GM23338 (cell line): Measurements from ENCODE around the gene GTPBP1. TPM values are rescaled to one million over a fixed set of nuclear protein-coding genes. Genes with fewer than 3 reads are reported as not detected.

ENCODE experiments used
- ATAC-seq: fragments of 200-7000 bp; cut with Tn5 transposase; 3 replicates; pipeline ENCODE4 v1.9.1; 2020
- DNase-seq: peaks from one replicate; pipeline ENCODE4 v3.0.0-alpha.2; 2015; ENCODE audit warnings: low spot score
- H2AFZ ChIP-seq: fragments of 200-600 bp; sonication (generic); 2 replicates; pipeline ENCODE4 v1.8.0; 2016; ENCODE audit warnings: antibody characterized with exemption, mild to moderate bottlenecking, moderate library complexity
- H3F3A ChIP-seq: fragments of 200-600 bp; sonication (generic); replicated peaks from 2 replicates; pipeline ENCODE4 v1.8.0; 2017; ENCODE audit warnings: antibody characterized with exemption, mixed run types, low read depth
- H3K27ac ChIP-seq: fragments of 200-600 bp; sonication (generic); 2 replicates; pipeline ENCODE4 v1.6.1; 2016; ENCODE audit warnings: low read depth
- H3K27me3 ChIP-seq: fragments of 200-600 bp; sonication (generic); 2 replicates; pipeline ENCODE4 v1.8.0; 2016; ENCODE audit warnings: mild to moderate bottlenecking, mixed run types, moderate library complexity; ENCODE audit not compliant: insufficient read depth
- H3K36me3 ChIP-seq: fragments of 200-600 bp; sonication (generic); 2 replicates; pipeline ENCODE4 v1.8.0; 2016; ENCODE audit warnings: mild to moderate bottlenecking; ENCODE audit not compliant: insufficient read depth
- H3K4me1 ChIP-seq: fragments of 200-600 bp; sonication (generic); 2 replicates; pipeline ENCODE4 v1.8.0; 2016; ENCODE audit warnings: mild to moderate bottlenecking, moderate library complexity; ENCODE audit not compliant: insufficient read depth
- H3K4me2 ChIP-seq: fragments of 200-600 bp; sonication (generic); 2 replicates; pipeline ENCODE4 v1.7.1; 2017; ENCODE audit warnings: mixed run types
- H3K4me3 ChIP-seq: fragments of 200-600 bp; sonication (generic); 2 replicates; pipeline ENCODE4 v1.6.1; 2016; ENCODE audit warnings: mixed run types
- H3K79me2 ChIP-seq: fragments of 200-600 bp; sonication (generic); replicated peaks from 2 replicates; pipeline ENCODE4 v1.8.0; 2017; ENCODE audit warnings: mild to moderate bottlenecking; ENCODE audit not compliant: insufficient read depth
- H3K9me2 ChIP-seq: fragments of 200-600 bp; sonication (generic); 2 replicates; pipeline ENCODE4 v1.8.0; 2017; ENCODE audit not compliant: insufficient read depth
- H4K20me1 ChIP-seq: fragments of 200-600 bp; sonication (generic); replicated peaks from 2 replicates; pipeline ENCODE4 v1.8.0; 2017; ENCODE audit warnings: mild to moderate bottlenecking; ENCODE audit not compliant: insufficient read depth
- H3K27ac Mint-ChIP-seq: 2 replicates; pipeline ENCODE4 v1.8.0; 2020; ENCODE audit warnings: inconsistent platforms, mild to moderate bottlenecking, moderate library complexity, mixed read lengths
- H3K27me3 Mint-ChIP-seq: 3 replicates; pipeline ENCODE4 v1.8.0; 2022; ENCODE audit warnings: low read depth, mild to moderate bottlenecking, moderate library complexity, mixed read lengths, inconsistent platforms; ENCODE audit not compliant: insufficient read depth, poor library complexity
- H3K36me3 Mint-ChIP-seq: 3 replicates; pipeline ENCODE4 v1.8.0; 2021; ENCODE audit warnings: low read depth, mild to moderate bottlenecking, inconsistent platforms, moderate library complexity, mixed read lengths
- H3K4me1 Mint-ChIP-seq: 3 replicates; pipeline ENCODE4 v1.8.0; 2020; ENCODE audit warnings: mild to moderate bottlenecking, inconsistent platforms, mixed read lengths
- H3K4me3 Mint-ChIP-seq: 3 replicates; pipeline ENCODE4 v1.8.0; 2021; ENCODE audit warnings: moderate library complexity, mild to moderate bottlenecking, inconsistent platforms, mixed read lengths
- H3K9me3 Mint-ChIP-seq: 3 replicates; pipeline ENCODE4 v1.8.0; 2020; ENCODE audit warnings: moderate library complexity, mild to moderate bottlenecking, inconsistent platforms, mixed read lengths
- CTCF ChIP-seq, 2 experiments: fragments of 200-600 bp in 1 of 2; sonication (generic) in 1 of 2; conservative IDR thresholded peaks; 2 replicates each; pipeline versions ENCODE4 v1.5.1 to v1.6.1; 2016 to 2017; ENCODE audit warnings: antibody characterized with exemption in 2 of 2, low read depth in 2 of 2, mild to moderate bottlenecking in 2 of 2, moderate library complexity in 1 of 2
- ETS1 ChIP-seq: IDR thresholded peaks from 2 replicates; pipeline ENCODE4 v1.6.1; 2016; ENCODE audit warnings: antibody characterized with exemption
- EZH2 ChIP-seq: fragments of 200-600 bp; sonication (generic); IDR thresholded peaks from one replicate; pipeline ENCODE4 v1.8.0; 2017; ENCODE audit warnings: antibody characterized with exemption, mild to moderate bottlenecking, low read depth; ENCODE audit not compliant: unreplicated experiment
- EZH2phosphoT487 ChIP-seq: fragments of 200-600 bp; sonication (generic); IDR thresholded peaks from one replicate; pipeline ENCODE4 v1.8.1; 2018; ENCODE audit warnings: antibody characterized with exemption; ENCODE audit not compliant: unreplicated experiment
- JUNB ChIP-seq: IDR thresholded peaks from one replicate; pipeline ENCODE4 v1.6.1; 2016; ENCODE audit warnings: antibody characterized with exemption; ENCODE audit not compliant: unreplicated experiment
- NANOG ChIP-seq: IDR thresholded peaks from 2 replicates; pipeline ENCODE4 v1.6.1; 2016; ENCODE audit warnings: antibody characterized with exemption, borderline replicate concordance
- POLR2AphosphoS5 ChIP-seq: IDR thresholded peaks from 2 replicates; pipeline ENCODE4 v1.6.1; 2016; ENCODE audit warnings: antibody characterized with exemption, low read depth
- REST ChIP-seq: IDR thresholded peaks from one replicate; pipeline ENCODE4 v1.6.1; 2018; ENCODE audit warnings: antibody characterized with exemption; ENCODE audit not compliant: unreplicated experiment
- STAT1 ChIP-seq: IDR thresholded peaks from one replicate; pipeline ENCODE4 v1.6.1; 2016; ENCODE audit warnings: antibody characterized with exemption; ENCODE audit not compliant: unreplicated experiment
- ZNF114 ChIP-seq: fragments of 250-450 bp; sonication (Bioruptor Pico); IDR thresholded peaks from 2 replicates; pipeline ENCODE4 v1.5.0; 2020; ENCODE audit warnings: mild to moderate bottlenecking, moderate library complexity
- ZNF331 ChIP-seq: fragments of 250-450 bp; sonication (Bioruptor Pico); IDR thresholded peaks from 2 replicates; pipeline ENCODE4 v1.5.0; 2020; ENCODE audit warnings: low read depth, mild to moderate bottlenecking, moderate library complexity
- polyA plus RNA-seq: library from polyadenylated mRNA; unstranded; fragments of >200 nt; fragmentation: Nextera tagmentation; extraction: Ambion mirVana; gene quantifications from 2 replicates; pipeline ENCODE4 v1.2.1, GENCODE V29; 2016
- total RNA-seq: library from RNA; depleted of rRNA; stranded (reverse); fragments of >200 nt; shearing (Covaris generic); gene quantifications from 2 replicates; pipeline ENCODE4 v1.2.3, GENCODE V29; 2014

Gene GTPBP1
- total and polyA plus RNA-seq, 2 experiments from 2014 or later, result 27.2 to 88.4 TPM

GRCh38 chr22:38732251-38732815, 26.6 kb downstream of the GTPBP1 start:
- DNase-seq (no peak), ATAC-seq (no peak)
- no peak overlapping the region for H2AFZ ChIP-seq
- no peaks in the 10 kb centered on the region for H3K4me1 ChIP-seq
- H3K27ac Mint-ChIP-seq, result no peak overlapping the region
- H3K36me3 Mint-ChIP-seq, result peaks cover 59% of the 10 kb centered on the region
- H3K9me2 ChIP-seq, result no peaks in the 10 kb centered on the region
- H3K36me3 ChIP-seq, result peaks cover 12% of the 10 kb centered on the region; the same call in 1 of the 2 replicates
- H3K4me1 Mint-ChIP-seq, result peaks cover 6% of the 10 kb centered on the region; the same call in 2 of the 3 replicates
- H3K4me2 ChIP-seq, result no peak overlapping the region
- no peaks in the 10 kb centered on the region for H3K9me3 Mint-ChIP-seq
- H3K27me3 ChIP-seq, result no peaks in the 10 kb centered on the region
- H3K4me3 ChIP-seq, result no peak overlapping the region
- 0 out of 2 replicates have a peak, but pooled peaks cover 4% of the 10 kb centered on the region for H3F3A ChIP-seq
- H3K27me3 Mint-ChIP-seq, result peaks cover 18% of the 10 kb centered on the region
- no peaks in the 10 kb centered on the region for H3K79me2 ChIP-seq
- no peak overlapping the region for H3K27ac ChIP-seq
- no peak overlapping the region for H3K4me3 Mint-ChIP-seq
- peaks cover 11% of the 10 kb centered on the region for H4K20me1 ChIP-seq
- TF ChIP-seq ZNF114 (CRISPR knock-in tag) (no peak), REST (no peak), ZNF331 (CRISPR knock-in tag) (no peak), POLR2AphosphoS5 (no peak), EZH2phosphoT487 (no peak), JUNB (no peak), EZH2 (no peak), CTCF (conservative IDR thresholded peaks at IDR 0.05; ENCODE audit: low read depth in 2 of 2) (no peak), STAT1 (no peak)

- Histone ChIP-seq H2AFZ (no peak overlapping the region), H3K9me2 (no peaks in the 10 kb centered on the region), H3K27me3 (no peaks in the 10 kb centered on the region), H3K4me2 (no peak overlapping the region), H3F3A (0 out of 2 replicates have a peak, but pooled peaks cover 4% of the 10 kb centered on the region), H3K4me1 (no peaks in the 10 kb centered on the region), H3K27ac (no peak overlapping the region), H3K36me3 (peaks cover 7% of the 10 kb centered on the region; the same call in 1 of the 2 replicates), H4K20me1 (peaks cover 11% of the 10 kb centered on the region; the same call in 1 of the 2 replicates), H3K4me3 (no peak overlapping the region), H3K79me2 (no peaks in the 10 kb centered on the region)
- DNase-seq (peak; percentile 76), ATAC-seq (peak; percentile 78)
- Mint-ChIP-seq H3K4me1 (peaks cover 6% of the 10 kb centered on the region; the same call in 2 of the 3 replicates), H3K27me3 (peaks cover 24% of the 10 kb centered on the region), H3K4me3 (no peak overlapping the region), H3K27ac (no peak overlapping the region), H3K9me3 (no peaks in the 10 kb centered on the region), H3K36me3 (peaks cover 58% of the 10 kb centered on the region)
- TF ChIP-seq NANOG (no peak), ETS1 (no peak), CTCF (conservative IDR thresholded peaks at IDR 0.05; ENCODE audit: low read depth in 2 of 2) (peak; percentile 74 to 83), ZNF331 (CRISPR knock-in tag) (no peak)
Observed at GRCh38 chr22:38733329-38733723, 27.6 kb downstream of the GTPBP1 start.
